Mesendoderm (in vitro differentiated cells): ENCODE data around the gene COX14.

ENCODE experiments used
- DNase-seq: peaks from one replicate; pipeline ENCODE4 v3.0.0; 2013
- H2AK5ac ChIP-seq: 2 replicates; pipeline ENCODE4 v1.6.1; 2013; ENCODE audit warnings: low read length, inconsistent platforms
- H2BK120ac ChIP-seq: 2 replicates; pipeline ENCODE4 v1.6.1; 2013; ENCODE audit warnings: low read depth, mild to moderate bottlenecking, low read length, moderate library complexity, mixed read lengths
- H2BK15ac ChIP-seq: replicated peaks from 2 replicates; pipeline ENCODE4 v1.6.1; 2013; ENCODE audit warnings: low read depth, mild to moderate bottlenecking, moderate library complexity
- H2BK5ac ChIP-seq: 2 replicates; pipeline ENCODE4 v1.6.1; 2013; ENCODE audit warnings: low read length, inconsistent platforms
- H3K18ac ChIP-seq: 2 replicates; pipeline ENCODE4 v1.6.1; 2013; ENCODE audit warnings: mild to moderate bottlenecking, low read length, mixed read lengths
- H3K23ac ChIP-seq: one replicate; pipeline ENCODE4 v1.6.1; 2013; ENCODE audit warnings: low read length
- H3K27ac ChIP-seq: 2 replicates; pipeline ENCODE4 v1.5.1; 2013; ENCODE audit warnings: low read depth, mild to moderate bottlenecking, inconsistent platforms, low read length, moderate library complexity
- H3K27me3 ChIP-seq: 2 replicates; pipeline ENCODE4 v1.6.1; 2013; ENCODE audit warnings: low read length, control low read depth, mild to moderate bottlenecking, inconsistent platforms; ENCODE audit not compliant: insufficient read depth, poor library complexity
- H3K36me3 ChIP-seq: 2 replicates; pipeline ENCODE4 v1.6.1; 2013; ENCODE audit warnings: low read length, inconsistent platforms; ENCODE audit not compliant: control insufficient read depth, insufficient read depth
- H3K4ac ChIP-seq: one replicate; pipeline ENCODE4 v1.6.1; 2013; ENCODE audit warnings: low read depth, mild to moderate bottlenecking, low read length, moderate library complexity
- H3K4me1 ChIP-seq: 2 replicates; pipeline ENCODE4 v1.6.1; 2013; ENCODE audit warnings: low read depth, low read length, inconsistent platforms; ENCODE audit not compliant: control insufficient read depth
- H3K4me2 ChIP-seq: 2 replicates; pipeline ENCODE4 v1.6.1; 2013; ENCODE audit warnings: low read length
- H3K4me3 ChIP-seq: 2 replicates; pipeline ENCODE4 v1.5.1; 2013; ENCODE audit warnings: mild to moderate bottlenecking, low read length
- H3K56ac ChIP-seq: one replicate; pipeline ENCODE4 v1.6.1; 2013; ENCODE audit warnings: low read length
- H3K79me1 ChIP-seq: 2 replicates; pipeline ENCODE4 v1.6.1; 2013; ENCODE audit warnings: low read length, inconsistent platforms
- H3K79me2 ChIP-seq: 2 replicates; pipeline ENCODE4 v1.6.1; 2013; ENCODE audit warnings: mild to moderate bottlenecking, low read length; ENCODE audit not compliant: control insufficient read depth, insufficient read depth
- H3K9ac ChIP-seq: 2 replicates; pipeline ENCODE4 v1.6.1; 2013; ENCODE audit warnings: low read length, inconsistent platforms
- H4K5ac ChIP-seq: one replicate; pipeline ENCODE4 v1.6.1; 2013; ENCODE audit warnings: low read length
- H4K8ac ChIP-seq: one replicate; pipeline ENCODE4 v1.6.1; 2013; ENCODE audit warnings: low read depth, mild to moderate bottlenecking, control low read depth, low read length, moderate library complexity
- WGBS: extraction: QIAGEN DNeasy Blood & Tissue Kit; methylation state at CpG from one replicate; pipeline ENCODE4 v1.1.7; 2013; ENCODE audit warnings: low lambda C conversion rate, missing lambda C conversion rate; ENCODE audit not compliant: insufficient coverage; ENCODE audit errors: extremely low coverage; 5-methylcytosine and 5-hydroxymethylcytosine counted together

COX14 gene

GRCh38 chr12:50121641-50122040, 9.6 kb downstream of the COX14 start:
- no CpG with 5 or more reads among the region's 5 CpGs for WGBS
- no peak for DNase-seq
- Histone ChIP-seq H3K79me1 (no peaks in the 10 kb centered on the region), H3K79me2 (no peaks in the 10 kb centered on the region), H2BK120ac (no peak overlapping the region), H3K27ac (no peak overlapping the region), H3K36me3 (no peaks in the 10 kb centered on the region), H3K27me3 (no peaks in the 10 kb centered on the region), H3K56ac (no peak overlapping the region), H3K4me1 (no peaks in the 10 kb centered on the region), H3K4ac (no peak overlapping the region), H4K5ac (no peak overlapping the region), H3K23ac (no peak overlapping the region), H2BK5ac (no peak overlapping the region), H3K4me2 (no peak overlapping the region), H2BK15ac (no peak overlapping the region), H3K9ac (no peak overlapping the region), H3K18ac (no peak overlapping the region), H3K4me3 (no peak overlapping the region), H4K8ac (no peak overlapping the region), H2AK5ac (no peak overlapping the region)

DNA sequence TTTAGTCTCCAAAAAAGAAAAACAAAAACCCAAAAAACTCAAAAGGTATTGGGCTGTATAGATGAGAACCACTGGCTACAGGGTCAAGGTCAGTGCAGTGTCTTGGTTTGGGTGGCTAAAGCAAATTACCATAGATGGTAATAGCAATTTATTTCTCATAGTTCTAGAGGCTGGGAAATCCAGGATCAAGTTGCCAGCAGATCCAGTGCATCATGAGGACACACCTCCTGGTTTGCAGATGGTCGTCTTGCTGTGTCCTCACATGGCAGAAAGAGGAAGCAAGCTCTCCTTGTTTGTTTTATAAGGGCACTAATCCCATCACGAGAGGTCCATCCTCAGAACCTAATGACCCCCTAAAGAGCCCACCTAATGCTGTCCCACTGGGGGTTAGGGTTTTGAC, 11.2 kb downstream of the COX14 start:
- Histone ChIP-seq H3K36me3 (no peaks in the 10 kb centered on the region), H3K4me3 (no peak overlapping the region), H3K27me3 (no peaks in the 10 kb centered on the region), H2AK5ac (no peak overlapping the region), H3K56ac (no peak overlapping the region), H2BK5ac (no peak overlapping the region), H3K79me2 (no peaks in the 10 kb centered on the region), H3K79me1 (no peaks in the 10 kb centered on the region), H3K4me2 (no peak overlapping the region), H3K4ac (no peak overlapping the region), H3K23ac (no peak overlapping the region), H3K27ac (no peak overlapping the region), H4K8ac (no peak overlapping the region), H4K5ac (no peak overlapping the region), H3K18ac (no peak overlapping the region), H3K4me1 (no peaks in the 10 kb centered on the region), H2BK15ac (no peak overlapping the region), H2BK120ac (no peak overlapping the region), H3K9ac (no peak overlapping the region)
- no CpG with 5 or more reads among the region's 2 CpGs for WGBS
- DNase-seq = no peak

- peaks cover 14% of the 10 kb centered on the region for H3K36me3 ChIP-seq
- no CpG with 5 or more reads among the region's 2 CpGs for WGBS
Observed at GRCh38 chr12:50127546-50127945, 15.5 kb downstream of the COX14 start.

GRCh38 chr12:50129290-50129689, 17.3 kb downstream of the COX14 start:
- H3K9ac ChIP-seq = no peak overlapping the region
- H2BK120ac ChIP-seq = no peak overlapping the region
- no peak overlapping the region for H3K18ac ChIP-seq
- H3K27ac ChIP-seq = no peak overlapping the region
- no peak overlapping the region for H2BK5ac ChIP-seq
- no peak overlapping the region for H2BK15ac ChIP-seq
- DNase-seq = no peak
- H3K23ac ChIP-seq = no peak overlapping the region
- H4K8ac ChIP-seq = no peak overlapping the region
- no peak overlapping the region for H3K4me2 ChIP-seq
- no peaks in the 10 kb centered on the region for H3K79me1 ChIP-seq
- no peaks in the 10 kb centered on the region for H3K79me2 ChIP-seq
- H3K4ac ChIP-seq = no peak overlapping the region
- peaks cover 18% of the 10 kb centered on the region for H3K36me3 ChIP-seq
- H2AK5ac ChIP-seq = no peak overlapping the region
- no peak overlapping the region for H3K4me3 ChIP-seq
- H3K27me3 ChIP-seq = no peaks in the 10 kb centered on the region
- H3K4me1 ChIP-seq = no peaks in the 10 kb centered on the region
- WGBS = no CpG with 5 or more reads among the region's 4 CpGs
- no peak overlapping the region for H4K5ac ChIP-seq
- no peak overlapping the region for H3K56ac ChIP-seq

More at GRCh38 chr12:50127546-50127945, 15.5 kb downstream of the COX14 start:
- Histone ChIP-seq H4K5ac (no peak overlapping the region), H3K4me3 (no peak overlapping the region), H3K79me2 (no peaks in the 10 kb centered on the region), H3K56ac (no peak overlapping the region), H3K27me3 (no peaks in the 10 kb centered on the region), H2BK120ac (no peak overlapping the region), H2BK5ac (no peak overlapping the region), H3K23ac (no peak overlapping the region), H3K4me1 (no peaks in the 10 kb centered on the region), H3K18ac (no peak overlapping the region), H2BK15ac (no peak overlapping the region), H4K8ac (no peak overlapping the region), H2AK5ac (no peak overlapping the region), H3K27ac (no peak overlapping the region), H3K9ac (no peak overlapping the region), H3K4ac (no peak overlapping the region), H3K79me1 (no peaks in the 10 kb centered on the region), H3K4me2 (no peak overlapping the region)
- no peak for DNase-seq

GRCh38 chr12:50132505-50133135, 20.6 kb downstream of the COX14 start:
- H3K23ac ChIP-seq = no peak overlapping the region
- DNase-seq = peak; percentile 54

GRCh38 chr12:50142993-50143392, 31.0 kb downstream of the COX14 start:
- H2BK5ac ChIP-seq = no peak overlapping the region

More at GRCh38 chr12:50132505-50133135, 20.6 kb downstream of the COX14 start:
- no peak overlapping the region for H3K9ac ChIP-seq
- no peak overlapping the region for H3K27ac ChIP-seq
- H3K18ac ChIP-seq = no peak overlapping the region
- no peak overlapping the region for H2BK5ac ChIP-seq
- peaks cover 24% of the 10 kb centered on the region for H3K36me3 ChIP-seq
- H4K5ac ChIP-seq = no peak overlapping the region
- H3K4me2 ChIP-seq = no peak overlapping the region
- no peak overlapping the region for H2AK5ac ChIP-seq
- no peaks in the 10 kb centered on the region for H3K27me3 ChIP-seq
- no CpG with 5 or more reads among the region's 2 CpGs for WGBS
- no peak overlapping the region for H2BK120ac ChIP-seq
- no peak overlapping the region for H4K8ac ChIP-seq
- H3K4ac ChIP-seq = no peak overlapping the region
- H3K79me1 ChIP-seq = no peaks in the 10 kb centered on the region
- H3K56ac ChIP-seq = no peak overlapping the region
- H2BK15ac ChIP-seq = no peak overlapping the region
- H3K79me2 ChIP-seq = no peaks in the 10 kb centered on the region
- no peak overlapping the region for H3K4me3 ChIP-seq
- no peaks in the 10 kb centered on the region for H3K4me1 ChIP-seq

More at GRCh38 chr12:50142993-50143392, 31.0 kb downstream of the COX14 start:
- no CpG with 5 or more reads among the region's 8 CpGs for WGBS
- H3K4me1 ChIP-seq = no peaks in the 10 kb centered on the region
- no peak overlapping the region for H3K18ac ChIP-seq
- no peak overlapping the region for H4K8ac ChIP-seq
- no peak overlapping the region for H2BK120ac ChIP-seq
- no peak overlapping the region for H3K27ac ChIP-seq
- no peak overlapping the region for H3K4me2 ChIP-seq
- DNase-seq = no peak
- no peak overlapping the region for H3K9ac ChIP-seq
- peaks cover 1% of the 10 kb centered on the region for H3K79me1 ChIP-seq
- no peak overlapping the region for H4K5ac ChIP-seq
- no peak overlapping the region for H3K4me3 ChIP-seq
- H3K36me3 ChIP-seq = no peaks in the 10 kb centered on the region
- no peak overlapping the region for H3K23ac ChIP-seq
- no peak overlapping the region for H3K4ac ChIP-seq
- H3K27me3 ChIP-seq = no peaks in the 10 kb centered on the region
- no peak overlapping the region for H2BK15ac ChIP-seq
- H3K56ac ChIP-seq = no peak overlapping the region
- H3K79me2 ChIP-seq = no peaks in the 10 kb centered on the region
- H2AK5ac ChIP-seq = no peak overlapping the region
